CD4-positive, alpha-beta T cell treated with Interleukin-17A for 4 hours (primary cell): Measurements from ENCODE around the gene ZPBP2.
"Not testable (repeated sequence)": the region's sequence is repeated elsewhere in the genome, so short reads cannot be mapped to it uniquely, and the experiment has no call there.

ENCODE experiments used
- DNase-seq: peaks from one replicate; pipeline ENCODE4 v3.0.0-alpha.2; 2020; ENCODE audit warnings: mixed read lengths

ZPBP2 gene

DNA sequence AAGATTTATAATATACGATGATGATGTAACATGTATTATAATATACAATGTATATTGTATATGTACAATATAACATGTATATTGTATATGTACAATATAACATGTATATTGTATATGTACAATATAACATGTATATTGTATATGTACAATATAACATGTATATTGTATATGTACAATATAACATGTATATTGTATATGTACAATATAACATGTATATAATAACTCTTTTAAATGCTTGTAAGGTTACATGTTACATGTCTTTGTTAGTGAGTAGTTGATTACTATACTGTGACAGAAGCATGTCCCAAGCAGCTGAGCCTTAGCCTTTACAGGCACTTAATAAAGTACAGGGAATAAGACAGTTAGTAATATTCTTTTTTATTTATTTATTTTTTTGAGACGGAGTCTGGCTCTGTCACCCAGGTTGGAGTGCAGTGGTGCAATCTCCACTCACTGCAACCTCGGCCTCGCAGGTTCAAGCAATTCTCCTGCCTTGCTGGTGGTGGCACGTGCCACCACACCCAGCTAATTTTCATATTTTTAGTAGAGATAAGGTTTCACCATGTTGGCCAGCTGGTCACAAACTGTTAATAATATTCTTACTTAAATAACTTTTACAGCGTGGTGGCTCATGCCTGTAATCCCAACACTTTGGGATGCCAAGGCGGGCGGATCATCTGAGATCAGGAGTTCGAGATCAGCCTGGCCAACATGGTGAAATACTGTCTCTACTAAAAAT lies 11.9 kb upstream of the ZPBP2 start:
- not testable (repeated sequence) for DNase-seq

DNA sequence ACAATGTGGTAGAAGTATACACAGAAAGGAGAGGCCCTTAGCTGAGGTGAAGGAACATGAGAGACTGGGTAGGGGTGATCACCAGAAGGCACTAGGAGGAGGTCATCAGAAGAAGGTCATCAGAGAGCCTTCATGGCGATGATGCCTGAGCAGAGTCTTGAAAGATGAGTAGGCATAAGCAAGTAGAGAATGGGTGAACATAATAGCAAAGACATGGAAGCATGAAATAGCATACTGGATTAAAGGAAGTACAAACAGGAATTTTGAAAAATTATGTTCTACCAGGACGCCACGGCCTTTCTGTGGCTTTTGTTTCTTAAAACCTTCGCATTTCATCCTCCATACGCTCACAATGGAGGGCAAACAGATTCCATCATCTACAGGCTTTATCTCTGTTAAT lies 6.8 kb upstream of the ZPBP2 start:
- no peak for DNase-seq

DNA sequence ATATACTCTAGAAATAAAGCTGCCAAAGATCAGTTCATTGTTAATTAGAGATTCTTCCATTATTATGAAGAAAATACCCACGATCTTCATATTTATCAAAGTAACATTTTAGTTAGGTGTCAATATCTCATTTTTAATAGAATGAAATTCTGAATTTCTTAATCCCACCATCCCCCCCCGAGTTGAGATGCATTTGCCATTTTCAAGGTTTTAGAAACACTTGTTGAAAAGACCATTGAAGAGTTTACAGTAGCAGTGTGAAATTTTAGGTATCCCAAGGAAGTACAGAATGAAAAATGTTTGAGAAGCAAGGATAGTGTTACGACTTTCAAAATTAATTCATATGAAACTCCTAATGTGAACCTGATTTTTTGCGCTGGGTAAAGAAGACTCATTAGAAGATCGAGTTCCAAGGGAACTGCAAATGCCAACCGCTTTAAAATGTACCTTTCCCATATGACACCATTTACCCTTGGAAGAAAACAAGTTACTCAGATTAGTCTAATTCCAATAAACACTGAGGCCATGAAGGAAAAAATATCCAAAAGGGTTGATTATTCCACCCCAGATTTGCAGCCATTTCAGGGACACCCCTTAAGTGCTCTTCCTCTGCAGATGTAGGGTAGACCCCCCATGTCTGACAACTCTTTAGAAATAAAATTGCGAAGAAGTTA lies 4.6 kb upstream of the ZPBP2 start:
- no peak for DNase-seq

DNA sequence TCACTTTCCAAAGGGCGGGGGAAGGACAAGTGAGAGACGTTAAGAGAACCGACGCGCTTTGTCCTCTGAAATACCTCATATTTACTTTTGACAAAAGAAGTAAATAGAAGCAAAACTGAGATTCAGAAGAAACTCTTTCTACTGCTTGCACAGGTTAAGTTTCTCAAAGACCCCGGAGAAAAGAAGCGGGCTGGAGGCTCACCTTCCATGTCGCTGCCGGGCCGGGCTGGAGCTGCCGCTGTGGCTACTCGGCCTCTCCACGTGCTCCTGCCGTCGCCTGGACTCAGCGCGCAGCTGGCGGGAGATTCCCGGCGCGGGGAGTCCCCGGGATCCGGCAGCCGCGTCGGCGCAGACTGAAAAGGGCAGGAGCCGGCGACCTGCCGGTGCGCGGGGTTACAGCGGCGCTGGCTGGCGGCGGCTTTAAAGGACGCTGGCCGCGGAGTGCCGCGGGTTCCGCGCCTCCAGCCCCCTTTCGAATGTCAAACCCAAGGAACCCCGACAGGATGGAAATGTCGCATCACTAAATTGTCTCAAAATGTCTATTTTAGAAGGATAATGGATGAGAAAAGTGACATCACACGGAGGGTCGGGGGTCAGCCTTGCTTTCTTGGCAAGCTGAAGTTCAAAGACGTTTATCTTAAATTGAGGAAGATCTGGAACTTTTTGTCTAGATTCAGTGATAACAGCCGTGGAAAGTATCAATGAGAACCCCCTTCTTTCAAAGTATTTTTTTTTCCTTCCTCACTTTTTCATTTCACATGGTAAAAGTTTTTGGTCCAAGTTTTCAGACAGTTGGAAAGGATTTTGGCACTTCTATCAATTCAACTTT lies 3.9 kb upstream of the ZPBP2 start, which contains the start of gene IKZF3:
TSS of gene IKZF3 (minus strand) at position 395 of the 829 bp plus-strand sequence. CDS start at position 209, 186 bp downstream.
- peak; percentile 83 for DNase-seq

DNA sequence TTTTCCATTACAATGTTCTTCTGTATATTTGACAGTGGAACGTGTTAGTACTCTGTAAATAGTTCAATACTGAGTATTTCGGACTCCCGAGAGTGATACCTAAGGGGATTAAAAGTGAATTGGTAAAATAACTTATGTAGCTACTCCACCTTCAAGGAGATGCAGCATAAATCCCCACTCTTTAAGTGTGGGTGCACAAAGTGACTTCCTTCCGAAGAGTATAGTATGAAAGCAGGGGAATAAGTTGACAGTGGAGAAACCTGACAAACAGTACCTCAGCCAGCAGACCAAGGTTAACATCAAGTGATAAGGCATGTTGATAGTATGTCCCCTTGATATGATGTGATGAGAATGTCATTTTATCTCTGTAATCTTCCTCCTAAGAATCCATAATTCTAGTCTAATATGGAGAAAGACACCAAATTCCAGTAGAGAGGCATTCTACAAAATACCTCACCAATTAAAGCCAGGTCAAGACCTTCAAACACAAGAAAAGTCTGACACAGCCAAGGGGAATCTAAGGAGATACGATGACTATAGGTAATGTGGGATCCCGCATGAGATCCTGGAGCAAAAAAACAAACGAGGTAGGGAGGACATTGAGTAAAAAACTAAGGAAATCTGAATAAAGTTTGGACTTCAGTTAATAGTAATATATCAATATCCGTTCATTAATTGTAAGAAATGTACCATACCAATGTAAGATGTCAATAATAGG lies 1.8 kb upstream of the ZPBP2 start:
- no peak for DNase-seq

DNA sequence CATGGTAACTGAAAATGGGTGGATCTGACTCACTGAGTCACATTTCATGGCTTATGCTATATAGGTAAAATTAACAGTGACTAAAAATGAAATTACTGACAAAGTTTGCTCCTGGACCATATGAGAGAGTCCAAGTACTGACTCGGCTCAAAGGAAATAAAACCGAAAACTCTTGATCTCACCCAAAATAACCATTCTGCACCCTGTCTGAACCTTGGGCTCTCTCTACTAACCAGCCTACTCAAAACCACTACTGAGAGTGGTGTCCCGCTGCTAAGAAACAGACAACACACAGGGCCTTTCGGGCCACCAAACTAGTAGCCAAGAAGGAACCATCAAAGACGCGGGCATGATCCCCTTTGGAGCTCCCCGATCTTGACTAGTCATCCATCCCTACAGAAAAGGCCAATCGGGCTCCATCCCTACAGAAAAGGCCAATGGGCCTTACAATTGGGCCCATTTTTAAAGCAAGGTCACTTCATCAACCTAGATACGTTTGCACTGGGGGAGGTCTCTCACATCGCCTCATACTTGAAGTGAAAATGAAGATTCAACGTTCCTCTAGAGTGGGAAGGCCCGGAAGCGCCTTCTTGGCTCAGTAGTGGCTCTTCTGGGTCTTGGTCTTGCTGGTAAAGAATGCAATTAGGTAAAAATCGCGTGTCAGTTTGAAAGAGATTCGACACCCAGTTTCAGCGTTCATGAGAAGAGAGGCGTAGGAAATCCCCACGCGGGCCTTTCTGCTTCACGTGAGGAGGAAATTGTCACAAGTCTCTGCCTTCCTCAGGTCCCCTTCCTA lies 720 bp upstream of the ZPBP2 start:
- peak; percentile 62 for DNase-seq

DNA sequence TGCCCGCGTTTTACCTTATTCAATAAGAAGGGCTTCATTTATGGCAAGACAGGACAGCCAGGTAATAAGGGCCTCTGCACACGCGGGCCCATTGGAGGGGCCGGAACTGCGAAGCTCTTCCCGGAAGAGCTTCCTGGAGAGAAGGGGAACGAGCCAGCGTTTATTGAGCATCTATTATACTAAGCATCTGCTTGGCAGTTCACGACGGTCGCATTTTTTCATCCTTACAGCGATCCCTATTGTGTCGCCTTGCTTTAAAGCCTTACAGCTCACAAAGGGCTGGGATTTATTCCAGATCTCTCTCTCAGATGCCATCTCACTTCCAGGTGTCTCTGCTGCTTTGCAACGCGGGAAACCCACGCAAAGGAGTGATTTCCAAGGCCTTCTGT lies 546 bp downstream of the ZPBP2 start:
- no peak for DNase-seq

DNA sequence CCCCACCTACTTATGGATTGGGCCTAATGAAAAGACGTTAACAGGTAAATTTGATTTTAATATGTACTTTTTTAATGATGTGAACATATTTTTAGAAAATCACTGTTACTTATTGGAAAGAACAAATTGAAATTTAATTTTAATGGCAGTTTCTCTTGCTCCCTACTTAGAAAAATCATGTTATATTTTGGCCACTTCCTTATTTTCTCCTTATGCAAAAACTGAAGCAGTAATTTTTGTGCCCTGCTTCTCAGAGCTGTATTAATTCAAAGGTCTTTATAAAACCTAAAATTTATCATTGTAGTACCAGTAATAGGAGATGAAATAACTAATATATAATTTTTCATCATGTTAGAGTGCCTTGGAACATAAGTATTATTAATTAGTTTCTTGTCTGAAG lies 2.8 kb downstream of the ZPBP2 start:
- DNase-seq: no peak

DNA sequence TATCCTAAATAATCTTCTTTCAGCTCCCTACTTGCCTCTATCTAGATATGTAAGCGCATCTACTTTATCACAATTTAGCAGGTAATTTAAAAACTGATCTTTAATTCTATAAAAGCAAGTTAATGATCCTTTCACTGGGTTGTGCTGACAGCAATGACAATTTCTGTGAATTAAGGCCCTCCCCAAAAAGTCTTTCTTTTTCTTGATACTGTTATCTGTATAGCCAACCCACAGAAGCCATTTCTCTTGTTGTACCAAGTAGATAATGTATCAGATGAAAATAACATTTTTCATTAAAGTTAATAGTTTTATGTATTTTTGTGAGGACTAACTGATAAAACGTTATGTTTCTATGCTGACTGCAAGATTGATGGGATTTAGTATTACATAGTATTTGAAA lies 3.8 kb downstream of the ZPBP2 start:
- DNase-seq: no peak

DNA sequence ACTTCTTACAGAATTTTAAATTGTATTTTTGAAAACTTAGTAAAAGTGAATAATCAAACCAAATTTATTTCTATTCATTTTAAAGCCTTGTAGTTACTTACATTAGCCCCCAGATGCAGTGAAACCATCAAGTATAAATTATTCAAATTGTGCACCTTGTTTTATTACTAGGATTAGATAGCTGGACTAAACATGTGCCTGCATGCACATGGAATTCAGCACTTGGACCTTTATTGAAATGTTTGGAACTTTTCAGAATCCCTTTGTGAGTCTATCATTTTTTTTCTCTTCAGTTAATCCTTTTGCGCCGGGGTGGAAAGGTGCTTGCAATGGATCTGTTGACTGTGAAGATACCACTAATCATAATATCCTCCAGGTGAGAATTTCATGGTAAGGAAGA lies 4.7 kb downstream of the ZPBP2 start:
- no peak for DNase-seq

DNA sequence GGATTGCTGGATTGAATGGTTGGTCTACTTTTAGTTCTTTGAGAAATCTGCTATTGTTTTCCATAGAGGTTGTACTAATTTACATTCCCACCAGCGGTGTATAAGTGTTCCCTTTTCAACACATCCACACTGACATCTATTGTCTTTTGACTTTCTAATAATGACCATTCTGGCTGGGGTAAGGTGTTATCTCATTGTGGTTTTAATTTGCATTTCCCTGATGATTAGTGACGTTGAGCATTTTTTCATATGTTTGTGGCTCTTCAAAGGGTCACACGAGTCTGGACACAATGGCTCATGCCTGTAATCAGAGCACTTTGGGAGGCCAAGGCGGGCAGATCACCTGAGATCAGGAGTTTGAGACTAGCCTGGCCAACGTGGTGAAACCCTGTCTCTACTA lies 18.1 kb downstream of the ZPBP2 start:
- not testable (repeated sequence) for DNase-seq

DNA sequence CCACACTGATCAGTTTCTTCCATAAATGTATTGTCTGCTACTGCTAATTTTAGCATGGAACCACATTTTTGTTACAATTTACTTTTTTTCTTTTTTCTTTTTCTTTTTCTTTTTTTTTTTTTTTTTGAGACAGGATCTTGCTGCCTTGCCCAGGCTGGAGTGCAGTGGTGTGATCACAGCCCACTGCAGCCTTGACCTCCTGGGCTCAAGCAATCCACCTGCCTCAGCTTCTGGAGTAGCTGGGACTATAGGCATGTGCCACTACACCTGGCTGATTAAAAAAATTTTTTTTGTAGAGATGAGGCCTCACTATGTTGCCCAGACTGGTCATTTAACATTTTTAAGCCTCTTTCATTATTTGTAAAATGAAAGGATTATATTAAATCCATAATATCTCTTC lies 19.1 kb downstream of the ZPBP2 start:
- DNase-seq: no peak

DNA sequence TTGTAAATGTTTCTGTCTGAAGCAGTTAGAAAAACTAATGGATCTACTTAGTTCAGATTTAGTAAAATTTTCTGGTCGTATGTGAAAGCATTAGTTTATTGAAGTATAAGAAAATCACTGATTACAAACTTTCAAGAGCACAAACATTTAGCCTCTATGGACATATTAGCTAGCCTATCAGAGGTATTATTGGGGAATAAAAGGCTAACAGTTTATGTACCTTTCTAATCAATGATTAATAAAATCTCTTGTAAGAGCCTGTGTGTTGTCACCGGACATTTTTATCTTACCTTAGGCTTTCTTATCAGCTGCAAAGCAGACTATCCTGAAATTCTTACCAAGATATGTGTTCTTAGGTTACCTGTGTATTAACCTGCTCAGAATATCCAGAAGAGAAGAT lies 21.2 kb downstream of the ZPBP2 start:
- DNase-seq: no peak

DNA sequence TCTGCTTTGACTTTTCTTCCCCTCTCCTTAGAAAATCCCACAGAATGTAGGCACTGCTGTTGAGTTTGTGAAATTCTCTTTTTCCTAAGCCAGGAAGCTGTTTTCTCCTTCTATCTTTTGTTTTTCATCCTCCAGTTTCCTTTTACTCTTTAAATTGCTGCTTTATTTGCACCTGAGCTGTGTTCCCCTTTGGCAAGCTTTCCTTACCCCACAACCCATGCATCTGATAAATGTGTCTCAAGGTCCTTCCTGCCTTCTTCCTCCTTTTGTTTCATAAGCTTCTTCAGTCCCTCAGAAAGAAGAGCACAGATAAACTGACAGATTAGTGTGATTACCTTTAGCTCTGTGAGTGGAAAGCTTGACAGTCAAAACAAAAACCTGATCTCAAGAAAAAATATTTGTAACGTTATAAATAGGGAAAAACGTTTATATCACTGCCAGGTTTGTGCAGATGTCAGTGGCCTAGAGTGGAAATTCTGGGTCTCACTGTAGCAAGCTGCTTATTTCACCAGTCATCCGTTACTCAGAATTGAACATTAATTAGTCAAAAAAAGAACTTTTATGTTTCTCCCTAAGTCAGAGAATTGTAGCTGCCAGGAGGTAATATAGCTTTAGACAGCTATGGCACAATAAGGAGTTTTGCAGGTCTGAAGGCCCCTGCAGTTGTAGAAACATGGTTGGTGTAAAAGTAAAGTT lies 26.8 kb downstream of the ZPBP2 start:
- no peak for DNase-seq

DNA sequence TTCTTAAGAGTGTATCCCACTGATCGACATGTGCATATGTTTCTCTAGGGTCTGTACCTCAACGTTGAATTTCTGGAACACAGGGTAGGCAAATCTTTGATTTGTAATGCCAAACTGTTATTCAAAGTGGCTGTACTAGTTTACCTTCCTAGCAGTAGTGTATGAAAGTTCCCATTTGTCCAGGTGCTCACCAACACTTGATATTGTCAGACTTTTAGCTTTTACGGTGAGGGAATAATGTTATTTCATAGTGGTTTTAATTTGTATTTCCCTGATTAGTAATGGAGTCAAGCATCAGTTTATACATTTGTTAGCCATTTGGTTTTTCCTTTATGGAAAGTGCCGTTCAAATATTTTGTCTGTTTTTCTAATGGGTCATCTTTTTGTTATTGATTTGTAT lies 30.1 kb downstream of the ZPBP2 start:
- DNase-seq: no peak

DNA sequence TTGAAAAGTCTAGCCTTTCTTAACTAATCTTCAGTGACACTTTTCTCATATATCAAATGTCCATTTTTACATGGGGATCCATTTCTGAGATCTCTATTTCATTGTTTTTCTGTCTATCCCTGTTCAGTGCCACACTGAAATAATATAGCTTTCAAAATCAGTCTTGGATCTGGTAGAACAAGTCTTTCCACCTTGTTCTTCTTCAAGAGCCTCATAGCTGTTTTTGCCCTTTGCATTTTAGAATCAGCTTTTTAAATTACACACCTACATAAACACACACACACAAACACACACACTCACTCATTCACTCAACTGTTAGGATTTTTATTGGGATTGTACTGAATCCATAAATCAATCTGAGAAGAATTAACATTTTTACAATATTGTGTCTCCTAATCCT lies 31.2 kb downstream of the ZPBP2 start:
- DNase-seq: no peak

DNA sequence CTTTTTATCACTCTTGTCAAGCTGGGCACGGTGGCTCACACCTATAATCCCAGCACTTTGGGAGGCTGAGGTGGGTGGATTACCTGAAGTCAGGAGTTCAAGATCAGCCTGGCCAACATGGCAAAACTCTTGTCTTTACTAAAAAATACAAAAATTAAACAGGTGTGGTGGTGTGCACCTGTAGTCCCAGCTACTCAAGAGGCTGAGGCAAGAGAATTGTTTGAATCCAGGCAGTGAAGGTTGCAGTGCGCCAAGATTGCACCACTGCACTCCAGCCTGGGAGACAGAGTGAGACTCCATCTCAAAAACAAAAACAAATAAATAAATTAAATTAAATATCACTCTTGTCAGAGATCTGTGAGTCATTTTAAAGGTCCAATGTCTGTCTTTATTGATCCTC lies 34.0 kb downstream of the ZPBP2 start:
- DNase-seq: not testable (repeated sequence)

DNA sequence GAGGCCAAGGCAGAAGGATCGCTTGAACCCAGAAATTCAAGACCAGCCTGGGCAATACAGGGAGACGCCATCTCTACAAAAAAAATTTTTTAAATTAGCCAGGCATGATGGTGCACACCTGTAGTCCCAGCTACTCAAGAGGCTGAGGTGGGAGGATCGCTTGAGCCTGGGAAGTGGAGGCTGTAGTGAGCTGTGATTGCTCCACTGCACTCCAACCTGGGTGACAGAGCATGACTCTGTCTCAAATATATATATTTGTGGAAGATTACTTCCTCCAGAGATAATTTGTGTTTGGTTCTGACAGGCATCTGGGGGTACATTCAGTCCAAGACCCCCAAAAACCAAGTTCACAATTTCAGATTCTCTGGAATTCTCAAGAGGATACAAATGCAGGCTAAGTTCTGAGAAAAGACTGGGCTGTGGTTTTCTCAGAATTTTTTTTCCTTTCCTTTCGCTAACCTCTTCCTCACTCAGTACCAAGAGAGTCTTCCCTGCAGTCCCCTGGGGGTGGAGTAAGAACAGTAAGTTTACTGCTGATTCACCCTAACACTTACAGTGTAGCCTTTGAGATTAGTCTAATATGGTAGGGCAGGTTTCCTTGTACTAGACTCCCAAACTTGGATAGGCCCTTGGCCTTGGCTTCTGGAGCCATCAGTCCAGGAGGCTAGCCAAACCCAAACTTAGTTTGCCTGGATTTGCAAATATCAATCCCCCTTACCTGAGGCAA lies 35.3 kb downstream of the ZPBP2 start:
- peak; percentile 23 for DNase-seq

DNA sequence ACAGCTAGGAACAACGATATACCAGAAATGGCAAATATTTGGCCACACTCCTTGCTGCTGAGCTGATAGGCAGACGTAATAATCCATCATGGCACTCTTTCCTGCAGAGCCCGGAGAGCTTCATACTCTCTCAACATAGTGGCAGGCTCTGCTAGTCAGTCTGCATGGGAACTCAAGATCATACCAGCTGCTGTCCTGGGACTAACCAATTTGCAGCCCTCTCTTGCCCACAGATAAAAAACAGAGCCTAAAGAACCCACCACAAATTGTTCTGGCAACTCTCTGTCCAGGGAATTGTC lies 36.9 kb downstream of the ZPBP2 start:
- DNase-seq: no peak

DNA sequence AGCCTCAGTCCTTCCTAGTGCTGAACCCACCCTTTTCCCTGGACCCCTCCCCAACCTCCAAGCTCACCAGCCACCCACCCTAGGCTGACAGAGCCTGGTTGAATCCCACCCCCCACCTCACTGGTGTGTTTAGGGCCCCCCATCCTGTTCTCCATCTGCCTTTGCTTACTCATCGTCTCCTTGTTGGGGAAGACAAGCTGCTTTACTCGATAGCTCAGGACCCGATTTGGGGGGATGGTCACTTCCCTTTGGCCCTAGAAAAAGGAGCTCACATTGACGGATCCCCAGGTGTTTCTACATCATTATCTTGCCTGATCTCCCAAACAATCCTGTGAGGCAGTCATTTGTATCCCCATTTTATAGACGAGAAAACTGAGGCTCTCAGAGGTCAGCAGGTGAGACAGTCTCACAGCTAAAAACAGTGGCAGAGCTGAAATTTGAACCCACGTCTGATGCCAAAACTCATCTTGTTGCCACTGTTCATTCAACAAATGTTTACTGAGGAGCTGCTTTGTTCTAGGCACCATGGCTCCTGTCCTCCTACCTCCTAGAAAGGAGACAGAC lies 40.9 kb downstream of the ZPBP2 start:
- DNase-seq: no peak

DNA sequence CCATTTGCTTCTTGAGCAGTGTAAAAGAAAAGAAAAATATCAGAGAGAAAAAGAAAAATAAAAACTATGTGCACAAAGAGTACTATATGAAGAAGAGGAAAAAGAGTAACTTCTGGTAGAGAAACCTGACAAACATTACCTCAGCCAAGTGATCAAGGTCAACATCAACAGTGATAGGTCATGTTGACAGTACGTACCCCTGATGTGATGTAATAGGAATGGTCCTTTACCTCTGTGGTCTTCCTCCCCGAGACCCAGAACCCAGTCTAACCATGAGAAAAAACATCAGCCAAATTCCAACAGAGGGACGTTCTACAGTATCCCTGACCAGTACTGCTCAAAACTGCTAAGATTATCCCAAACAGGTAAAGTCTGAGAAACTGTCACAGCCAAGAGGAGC lies 46.0 kb downstream of the ZPBP2 start:
- no peak for DNase-seq
